ENCODE measurements around the gene SMARCA4. TPM values are rescaled to one million over a fixed set of nuclear protein-coding genes. Genes with fewer than 3 reads are reported as not detected.

Gene SMARCA4
- total and polyA plus RNA-seq, 2 donors from 2014 or later: 59.8 to 124 TPM

GRCh38 chr19:11018763-11019162 is 57.9 kb downstream of the SMARCA4 start:
- H3K9ac ChIP-seq (ENCODE audit: low read length in 3 of 3): no peak overlapping the region

GRCh38 chr19:11019262-11019661 is 58.4 kb downstream of the SMARCA4 start:
- Histone ChIP-seq H3K27me3 (ENCODE audit: control insufficient read depth, insufficient read depth, low read length) (no peaks in the 10 kb centered on the region), H3K36me3 (ENCODE audit: control insufficient read depth in 2 of 3, insufficient read depth in 3 of 3, low read length in 3 of 3) (peaks cover 7 to 57% (median 26%) of the 10 kb centered on the region in 3 donors), H3K4me1 (ENCODE audit: control insufficient read depth in 2 of 3, insufficient read depth in 2 of 3, low read depth in 1 of 3, low read length in 3 of 3) (peaks cover 0 to 14% (median 9%) of the 10 kb centered on the region in 3 donors), H3K9me3 (ENCODE audit: control insufficient read depth in 2 of 3, insufficient read depth in 1 of 3, low read length in 3 of 3) (no peaks in the 10 kb centered on the region), H3K9ac (ENCODE audit: low read length in 3 of 3) (no peak overlapping the region), H3K4me3 (ENCODE audit: low read length in 3 of 3) (no peak overlapping the region), H3K27ac (ENCODE audit: low read depth in 2 of 2, low read length in 2 of 2) (no peak overlapping the region)
- no peak for FAIRE-seq
- TF ChIP-seq CTCF (IDR thresholded peaks at IDR 0.05; ENCODE audit: borderline replicate concordance, extremely low read depth, insufficient read depth): no peak
- intact Hi-C loops (cut with DNase I): no loop called here
- DNase-seq: no peak

More at GRCh38 chr19:11018763-11019162, 57.9 kb downstream of the SMARCA4 start:
- DNase-seq: no peak
- TF ChIP-seq CTCF (IDR thresholded peaks at IDR 0.05; ENCODE audit: borderline replicate concordance, extremely low read depth, insufficient read depth): no peak
- H3K27ac ChIP-seq (ENCODE audit: low read depth in 2 of 2, low read length in 2 of 2): no peak overlapping the region
- H3K4me3 ChIP-seq (ENCODE audit: low read length in 3 of 3): no peak overlapping the region
- intact Hi-C loops (cut with DNase I): no loop called here
- peaks cover 7 to 53% (median 31%) of the 10 kb centered on the region in 3 donors for H3K36me3 ChIP-seq (ENCODE audit: control insufficient read depth in 2 of 3, insufficient read depth in 3 of 3, low read length in 3 of 3)
- H3K27me3 ChIP-seq (ENCODE audit: control insufficient read depth, insufficient read depth, low read length): no peaks in the 10 kb centered on the region
- H3K9me3 ChIP-seq (ENCODE audit: control insufficient read depth in 2 of 3, insufficient read depth in 1 of 3, low read length in 3 of 3): no peaks in the 10 kb centered on the region
- H3K4me1 ChIP-seq (ENCODE audit: control insufficient read depth in 2 of 3, insufficient read depth in 2 of 3, low read depth in 1 of 3, low read length in 3 of 3): peaks cover 0 to 14% (median 9%) of the 10 kb centered on the region in 3 donors
- no peak for FAIRE-seq

- Histone ChIP-seq H3K27me3 (ENCODE audit: control insufficient read depth, insufficient read depth, low read length) (no peaks in the 10 kb centered on the region), H3K9ac (ENCODE audit: low read length in 3 of 3) (no peak overlapping the region), H3K4me3 (ENCODE audit: low read length in 3 of 3) (no peak overlapping the region), H3K4me1 (ENCODE audit: control insufficient read depth in 2 of 3, insufficient read depth in 2 of 3, low read depth in 1 of 3, low read length in 3 of 3) (peaks cover 0 to 14% (median 9%) of the 10 kb centered on the region in 3 donors), H3K27ac (ENCODE audit: low read depth in 2 of 2, low read length in 2 of 2) (no peak overlapping the region), H3K9me3 (ENCODE audit: control insufficient read depth in 2 of 3, insufficient read depth in 1 of 3, low read length in 3 of 3) (no peaks in the 10 kb centered on the region), H3K36me3 (ENCODE audit: control insufficient read depth in 2 of 3, insufficient read depth in 3 of 3, low read length in 3 of 3) (peaks cover 7 to 58% (median 24%) of the 10 kb centered on the region in 3 donors)
- no peak for DNase-seq
- no peak for TF ChIP-seq CTCF (IDR thresholded peaks at IDR 0.05; ENCODE audit: borderline replicate concordance, extremely low read depth, insufficient read depth)
- intact Hi-C loops (cut with DNase I): no loop called here
- no peak for FAIRE-seq
These were observed 59.0 kb downstream of the SMARCA4 start for GRCh38 chr19:11019824-11020223.

GRCh38 chr19:11020423-11020822 is 59.6 kb downstream of the SMARCA4 start:
- Histone ChIP-seq H3K36me3 (ENCODE audit: control insufficient read depth in 2 of 3, insufficient read depth in 3 of 3, low read length in 3 of 3) (peaks cover 2 to 57% (median 24%) of the 10 kb centered on the region in 3 donors), H3K9ac (ENCODE audit: low read length in 3 of 3) (no peak overlapping the region), H3K4me3 (ENCODE audit: low read length in 3 of 3) (no peak overlapping the region), H3K9me3 (ENCODE audit: control insufficient read depth in 2 of 3, insufficient read depth in 1 of 3, low read length in 3 of 3) (no peaks in the 10 kb centered on the region), H3K27ac (ENCODE audit: low read depth in 2 of 2, low read length in 2 of 2) (no peak overlapping the region), H3K27me3 (ENCODE audit: control insufficient read depth, insufficient read depth, low read length) (no peaks in the 10 kb centered on the region), H3K4me1 (ENCODE audit: control insufficient read depth in 2 of 3, insufficient read depth in 2 of 3, low read depth in 1 of 3, low read length in 3 of 3) (peaks cover 0 to 14% (median 9%) of the 10 kb centered on the region in 3 donors)
- no peak for TF ChIP-seq CTCF (IDR thresholded peaks at IDR 0.05; ENCODE audit: borderline replicate concordance, extremely low read depth, insufficient read depth)
- DNase-seq (no peak), FAIRE-seq (no peak)
- intact Hi-C loops (cut with DNase I): no loop called here

All from kidney (tissue), 14 donors.